ENCODE data around the gene GNAS. TPM values are rescaled to one million over a fixed set of nuclear protein-coding genes. Genes with fewer than 3 reads are reported as not detected.

Gene GNAS
- total RNA-seq, 4 donors from 2014 or later = 334 to 533 (median 451) TPM

DNA sequence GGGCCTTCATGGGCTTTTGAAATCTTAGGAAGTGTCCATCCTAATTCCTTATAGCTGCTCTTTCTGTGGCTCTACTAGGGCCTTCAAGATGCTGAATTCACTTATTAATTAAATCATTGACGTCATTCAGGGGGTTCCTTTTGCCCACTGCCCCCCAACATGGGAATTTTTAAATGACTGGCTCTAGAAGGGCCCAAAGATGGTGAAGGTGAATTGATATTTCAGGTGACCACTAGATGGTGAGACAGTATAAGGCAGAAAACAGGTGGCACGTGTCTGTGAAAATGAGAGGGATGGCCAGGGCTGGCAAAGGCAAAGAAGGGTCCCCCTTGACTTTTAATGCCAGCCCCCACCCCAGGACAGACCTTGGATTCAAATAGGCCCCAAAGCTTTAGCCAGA, 11.8 kb downstream of the GNAS start:
- Histone ChIP-seq H3K4me3 (no peak overlapping the region), H3K27ac (no peak overlapping the region), H3K9me3 (no peaks in the 10 kb centered on the region), H3K4me1 (no peaks in the 10 kb centered on the region), H3K36me3 (no peaks in the 10 kb centered on the region), H3K27me3 (peaks cover 12% of the 10 kb centered on the region)
- TF ChIP-seq EP300 (IDR thresholded peaks at IDR 0.05) (no peak), POLR2A (IDR thresholded peaks at IDR 0.05) (no peak), POLR2AphosphoS5 (IDR thresholded peaks at IDR 0.05) (no peak)
- TF ChIP-seq, protein P1, sequence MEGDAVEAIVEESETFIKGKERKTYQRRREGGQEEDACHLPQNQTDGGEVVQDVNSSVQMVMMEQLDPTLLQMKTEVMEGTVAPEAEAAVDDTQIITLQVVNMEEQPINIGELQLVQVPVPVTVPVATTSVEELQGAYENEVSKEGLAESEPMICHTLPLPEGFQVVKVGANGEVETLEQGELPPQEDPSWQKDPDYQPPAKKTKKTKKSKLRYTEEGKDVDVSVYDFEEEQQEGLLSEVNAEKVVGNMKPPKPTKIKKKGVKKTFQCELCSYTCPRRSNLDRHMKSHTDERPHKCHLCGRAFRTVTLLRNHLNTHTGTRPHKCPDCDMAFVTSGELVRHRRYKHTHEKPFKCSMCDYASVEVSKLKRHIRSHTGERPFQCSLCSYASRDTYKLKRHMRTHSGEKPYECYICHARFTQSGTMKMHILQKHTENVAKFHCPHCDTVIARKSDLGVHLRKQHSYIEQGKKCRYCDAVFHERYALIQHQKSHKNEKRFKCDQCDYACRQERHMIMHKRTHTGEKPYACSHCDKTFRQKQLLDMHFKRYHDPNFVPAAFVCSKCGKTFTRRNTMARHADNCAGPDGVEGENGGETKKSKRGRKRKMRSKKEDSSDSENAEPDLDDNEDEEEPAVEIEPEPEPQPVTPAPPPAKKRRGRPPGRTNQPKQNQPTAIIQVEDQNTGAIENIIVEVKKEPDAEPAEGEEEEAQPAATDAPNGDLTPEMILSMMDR (IDR thresholded peaks at IDR 0.05) = no peak
- 59% methylated on average over 2 of the region's 2 CpGs for WGBS
- DNase-seq (ENCODE audit: low spot score in 2 of 2) = no peak

DNA sequence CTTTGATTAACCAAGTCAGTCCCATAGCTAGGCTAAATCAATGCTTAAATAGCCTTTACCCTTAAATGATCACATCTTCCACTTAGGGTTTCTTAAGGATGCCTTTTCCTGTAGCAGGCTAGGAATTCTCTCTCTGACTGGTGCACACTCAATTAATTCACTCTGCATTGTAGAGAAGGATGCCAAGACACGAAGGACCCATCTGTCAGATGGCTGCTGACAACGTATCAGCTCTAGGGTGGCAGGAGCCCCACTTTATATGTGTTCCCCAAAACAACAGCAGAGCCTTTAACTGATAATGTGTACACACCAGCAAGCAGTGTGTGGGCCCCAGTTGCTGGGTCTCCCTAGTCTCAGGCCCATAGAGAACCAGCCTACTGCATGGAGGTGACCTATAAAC, 13.3 kb downstream of the GNAS start:
- DNase-seq (ENCODE audit: low spot score in 2 of 2) = no peak
- H3K4me3 ChIP-seq = no peak overlapping the region
- TF ChIP-seq, protein P1 (IDR thresholded peaks at IDR 0.05) = no peak
- TF ChIP-seq EP300 (IDR thresholded peaks at IDR 0.05) (no peak), POLR2A (IDR thresholded peaks at IDR 0.05) (no peak)
- WGBS = 75% methylated on average over 2 of the region's 2 CpGs
- peaks cover 3% of the 10 kb centered on the region for H3K27me3 ChIP-seq
- no peaks in the 10 kb centered on the region for H3K9me3 ChIP-seq
- no peak overlapping the region for H3K27ac ChIP-seq
- H3K4me1 ChIP-seq = no peaks in the 10 kb centered on the region
- H3K36me3 ChIP-seq = no peaks in the 10 kb centered on the region

DNA sequence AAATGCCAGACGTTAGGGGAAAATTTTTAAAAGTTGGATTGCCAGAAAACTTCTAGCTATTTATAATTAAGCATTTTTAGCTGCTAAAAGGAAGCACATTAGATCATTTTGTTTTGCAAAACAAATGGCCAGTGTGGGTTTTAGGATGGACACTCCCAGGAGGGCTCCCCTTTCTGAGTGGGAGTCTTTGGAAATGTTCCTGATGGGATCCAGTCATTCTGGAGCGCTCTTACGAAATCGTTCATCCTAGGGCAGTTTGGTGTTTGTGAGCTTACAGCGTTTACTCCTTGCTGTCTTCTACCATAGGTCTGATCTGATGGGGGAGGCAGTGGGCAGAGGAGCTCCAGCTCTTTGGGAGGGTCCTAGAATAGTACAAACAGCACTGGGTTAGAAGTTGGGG, 14.7 kb downstream of the GNAS start:
- H3K36me3 ChIP-seq = no peaks in the 10 kb centered on the region
- DNase-seq (ENCODE audit: low spot score in 2 of 2) = no peak
- H3K27me3 ChIP-seq = no peaks in the 10 kb centered on the region
- H3K4me1 ChIP-seq = no peaks in the 10 kb centered on the region
- no peak overlapping the region for H3K27ac ChIP-seq
- no peak for TF ChIP-seq POLR2A (IDR thresholded peaks at IDR 0.05)
- TF ChIP-seq, protein P1 (IDR thresholded peaks at IDR 0.05) = no peak
- no peak for TF ChIP-seq EP300 (IDR thresholded peaks at IDR 0.05)
- no peak for TF ChIP-seq POLR2AphosphoS5 (IDR thresholded peaks at IDR 0.05)
- H3K9me3 ChIP-seq = no peaks in the 10 kb centered on the region
- 57% methylated on average over 5 of the region's 5 CpGs for WGBS
- H3K4me3 ChIP-seq = no peak overlapping the region

GRCh38 chr20:58868795-58869194, 16.3 kb downstream of the GNAS start:
- Histone ChIP-seq H3K27ac (no peak overlapping the region), H3K4me1 (no peaks in the 10 kb centered on the region), H3K27me3 (no peaks in the 10 kb centered on the region), H3K4me3 (no peak overlapping the region), H3K36me3 (no peaks in the 10 kb centered on the region), H3K9me3 (no peaks in the 10 kb centered on the region)
- DNase-seq (ENCODE audit: low spot score in 2 of 2) = no peak
- WGBS = 44% methylated on average over 14 of the region's 14 CpGs
- TF ChIP-seq, protein P1 (IDR thresholded peaks at IDR 0.05) = no peak
- TF ChIP-seq POLR2A (IDR thresholded peaks at IDR 0.05) (no peak), POLR2AphosphoS5 (IDR thresholded peaks at IDR 0.05) (no peak), EP300 (IDR thresholded peaks at IDR 0.05) (no peak)

GRCh38 chr20:58869662-58870227, 17.2 kb downstream of the GNAS start:
- WGBS = 86% methylated on average over 7 of the region's 7 CpGs
- no peaks in the 10 kb centered on the region for H3K27me3 ChIP-seq
- no peaks in the 10 kb centered on the region for H3K36me3 ChIP-seq
- no peaks in the 10 kb centered on the region for H3K9me3 ChIP-seq
- H3K27ac ChIP-seq = no peak overlapping the region
- no peaks in the 10 kb centered on the region for H3K4me1 ChIP-seq
- no peak overlapping the region for H3K4me3 ChIP-seq
- DNase-seq (ENCODE audit: low spot score in 2 of 2) = no peak
- TF ChIP-seq POLR2AphosphoS5 (IDR thresholded peaks at IDR 0.05) (no peak), EP300 (IDR thresholded peaks at IDR 0.05) (no peak), POLR2A (IDR thresholded peaks at IDR 0.05) (no peak)
- TF ChIP-seq, protein P1 (IDR thresholded peaks at IDR 0.05) = no peak

Data from suprapubic skin (tissue), 4 donors.